Calu3 (cell line): ENCODE data around the gene CTCF. TPM values are rescaled to one million over a fixed set of nuclear protein-coding genes. Genes with fewer than 3 reads are reported as not detected.

Experiments
- BruUV-seq: library from RNA; stranded (reverse); fragments of 400-500 nt; replicated peaks from 2 replicates; lab custom pipeline; 2021; lab: Mats Ljungman, UMichigan
- CTCF ChIA-PET: fragments of 300-600 bp; sonication (Branson Sonifier 250); formaldehyde crosslinking; loops from one replicate; lab custom pipeline; 2022; ENCODE audit warnings: antibody characterized with exemption; lab: Charles Lee
- DNase-seq: peaks from one replicate; pipeline ENCODE4 v3.0.0; 2022
- H3K27ac Mint-ChIP-seq: one replicate; pipeline ENCODE4 v1.8.0; 2022; ENCODE audit warnings: mixed read lengths; ENCODE audit not compliant: unreplicated experiment
- H3K27me3 Mint-ChIP-seq: one replicate; pipeline ENCODE4 v1.8.0; 2022; ENCODE audit warnings: mixed read lengths; ENCODE audit not compliant: unreplicated experiment
- H3K36me3 Mint-ChIP-seq: one replicate; pipeline ENCODE4 v1.8.0; 2022; ENCODE audit warnings: mild to moderate bottlenecking, moderate library complexity, mixed read lengths; ENCODE audit not compliant: insufficient read depth, unreplicated experiment
- H3K4me1 Mint-ChIP-seq: one replicate; pipeline ENCODE4 v1.8.0; 2022; ENCODE audit warnings: mild to moderate bottlenecking, low read depth, mixed read lengths; ENCODE audit not compliant: unreplicated experiment
- H3K4me3 Mint-ChIP-seq: one replicate; pipeline ENCODE4 v1.8.0; 2022; ENCODE audit warnings: mild to moderate bottlenecking, low read depth, moderate library complexity, mixed read lengths; ENCODE audit not compliant: unreplicated experiment
- H3K9me3 Mint-ChIP-seq: one replicate; pipeline ENCODE4 v1.8.0; 2022; ENCODE audit warnings: low read depth, mixed read lengths; ENCODE audit not compliant: unreplicated experiment
- intact Hi-C: fragments of 100-400 bp; cut with micrococcal nuclease; formaldehyde crosslinking; loops from one replicate; pipeline ENCODE4 v1.10.0; 2022; ENCODE audit not compliant: unreplicated experiment
- total RNA-seq: library from RNA; stranded (reverse); gene quantifications from 2 replicates; pipeline ENCODE4 v1.2.3, GENCODE V29; 2022
- TF ChIP-seq, protein P1 (sequence below): fragments of 200-600 bp; IDR thresholded peaks from one replicate; pipeline ENCODE4 v1.8.0; 2022; ENCODE audit warnings: antibody characterized with exemption; ENCODE audit not compliant: unreplicated experiment

CTCF gene
- total RNA-seq, 1 experiment from 2014 or later, result 52.1 TPM

DNA sequence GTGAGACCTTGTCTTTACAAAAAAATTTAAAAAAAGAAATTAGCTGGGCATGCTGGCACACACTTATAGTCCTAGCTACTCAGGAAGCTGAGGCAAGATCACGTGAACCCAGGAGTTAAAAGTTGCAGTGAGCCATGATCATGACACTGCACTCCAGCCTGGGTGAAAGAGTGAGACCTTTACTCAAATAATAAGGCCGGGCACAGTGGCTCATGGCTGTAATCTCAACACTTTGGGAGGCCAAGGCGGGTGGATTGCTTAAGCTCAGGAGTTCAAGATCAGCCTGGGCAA, 45.2 kb upstream of the CTCF start:
- no TSS peak for BruUV-seq
- intact Hi-C loops, result no loop called here
- DNase-seq, result no peak
- Mint-ChIP-seq H3K27me3 (peaks cover 12% of the 10 kb centered on the region), H3K36me3 (peaks cover 7% of the 10 kb centered on the region), H3K4me1 (peaks cover 8% of the 10 kb centered on the region), H3K27ac (no peak overlapping the region), H3K9me3 (no peaks in the 10 kb centered on the region), H3K4me3 (no peak overlapping the region)
- TF ChIP-seq, protein P1, sequence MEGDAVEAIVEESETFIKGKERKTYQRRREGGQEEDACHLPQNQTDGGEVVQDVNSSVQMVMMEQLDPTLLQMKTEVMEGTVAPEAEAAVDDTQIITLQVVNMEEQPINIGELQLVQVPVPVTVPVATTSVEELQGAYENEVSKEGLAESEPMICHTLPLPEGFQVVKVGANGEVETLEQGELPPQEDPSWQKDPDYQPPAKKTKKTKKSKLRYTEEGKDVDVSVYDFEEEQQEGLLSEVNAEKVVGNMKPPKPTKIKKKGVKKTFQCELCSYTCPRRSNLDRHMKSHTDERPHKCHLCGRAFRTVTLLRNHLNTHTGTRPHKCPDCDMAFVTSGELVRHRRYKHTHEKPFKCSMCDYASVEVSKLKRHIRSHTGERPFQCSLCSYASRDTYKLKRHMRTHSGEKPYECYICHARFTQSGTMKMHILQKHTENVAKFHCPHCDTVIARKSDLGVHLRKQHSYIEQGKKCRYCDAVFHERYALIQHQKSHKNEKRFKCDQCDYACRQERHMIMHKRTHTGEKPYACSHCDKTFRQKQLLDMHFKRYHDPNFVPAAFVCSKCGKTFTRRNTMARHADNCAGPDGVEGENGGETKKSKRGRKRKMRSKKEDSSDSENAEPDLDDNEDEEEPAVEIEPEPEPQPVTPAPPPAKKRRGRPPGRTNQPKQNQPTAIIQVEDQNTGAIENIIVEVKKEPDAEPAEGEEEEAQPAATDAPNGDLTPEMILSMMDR, result no peak
- CTCF ChIA-PET, result no interaction called here

DNA sequence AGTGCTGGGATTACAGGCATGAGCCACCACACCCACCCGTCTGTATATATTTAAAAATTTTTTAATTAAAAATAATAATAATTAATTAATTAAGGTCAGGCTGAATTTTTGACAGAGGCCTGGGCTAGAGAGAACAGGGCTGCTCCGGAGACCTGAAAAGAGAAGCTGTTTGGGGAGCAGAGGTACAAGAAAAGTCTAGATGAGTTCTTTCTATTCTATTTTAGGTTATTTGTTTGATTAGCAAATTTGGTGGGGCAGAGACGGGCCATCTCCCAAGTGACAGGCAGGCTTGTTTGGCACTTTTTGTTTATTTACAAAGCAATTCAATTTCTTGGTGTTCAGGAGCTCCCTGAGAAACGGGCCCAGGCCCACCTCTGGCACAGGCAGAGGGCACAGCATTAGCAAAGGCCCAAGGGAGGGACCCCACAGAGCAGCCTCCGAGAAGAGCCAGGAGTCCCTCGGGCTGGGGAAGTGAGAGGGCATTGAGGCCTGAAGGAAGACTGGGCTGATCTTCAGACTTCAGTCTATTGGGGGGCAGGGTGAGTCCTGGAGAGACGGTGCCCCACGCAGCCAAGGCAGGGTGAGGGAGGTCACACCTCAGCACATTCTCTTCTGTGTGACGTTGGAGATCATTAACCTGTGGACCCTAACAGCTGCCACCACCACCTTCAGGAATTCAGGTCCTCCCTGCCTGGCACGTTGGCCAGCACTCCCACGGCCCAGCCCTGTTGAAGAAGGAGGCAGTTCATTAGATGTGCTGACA, 44.5 kb upstream of the CTCF start:
- DNase-seq, result no peak
- BruUV-seq, result no TSS peak
- Mint-ChIP-seq H3K36me3 (peaks cover 7% of the 10 kb centered on the region), H3K4me1 (peaks cover 8% of the 10 kb centered on the region), H3K27me3 (peaks cover 12% of the 10 kb centered on the region), H3K9me3 (no peaks in the 10 kb centered on the region), H3K4me3 (no peak overlapping the region), H3K27ac (no peak overlapping the region)
- TF ChIP-seq, protein P1, result no peak
- intact Hi-C loops, result no loop called here
- CTCF ChIA-PET, result no interaction called here

DNA sequence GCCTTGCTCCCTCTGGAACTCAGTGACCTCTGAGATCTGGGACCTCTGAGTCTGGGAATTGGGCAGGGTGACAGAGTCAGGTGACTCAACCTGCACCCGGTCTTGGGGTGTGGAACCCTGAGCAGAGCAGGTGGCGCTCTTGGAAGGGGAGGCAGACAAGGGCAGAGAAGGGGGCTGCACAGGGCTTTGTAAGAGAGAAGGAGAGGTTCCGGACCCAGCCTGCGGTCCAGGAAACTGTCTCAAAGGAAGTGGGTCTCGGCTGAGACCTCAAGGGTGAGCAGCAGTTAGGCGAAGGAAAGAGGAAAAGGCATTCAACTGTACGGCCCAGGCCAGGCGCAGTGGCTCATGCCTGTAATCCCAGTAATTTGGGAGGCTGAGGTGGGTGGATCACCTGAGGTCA, 43.6 kb upstream of the CTCF start:
- Mint-ChIP-seq H3K4me1 (peaks cover 8% of the 10 kb centered on the region), H3K9me3 (no peaks in the 10 kb centered on the region), H3K4me3 (no peak overlapping the region), H3K36me3 (peaks cover 7% of the 10 kb centered on the region), H3K27me3 (peaks cover 12% of the 10 kb centered on the region), H3K27ac (no peak overlapping the region)
- DNase-seq, result no peak
- CTCF ChIA-PET, result no interaction called here
- intact Hi-C loops, result no loop called here
- no TSS peak for BruUV-seq
- TF ChIP-seq, protein P1, result no peak

DNA sequence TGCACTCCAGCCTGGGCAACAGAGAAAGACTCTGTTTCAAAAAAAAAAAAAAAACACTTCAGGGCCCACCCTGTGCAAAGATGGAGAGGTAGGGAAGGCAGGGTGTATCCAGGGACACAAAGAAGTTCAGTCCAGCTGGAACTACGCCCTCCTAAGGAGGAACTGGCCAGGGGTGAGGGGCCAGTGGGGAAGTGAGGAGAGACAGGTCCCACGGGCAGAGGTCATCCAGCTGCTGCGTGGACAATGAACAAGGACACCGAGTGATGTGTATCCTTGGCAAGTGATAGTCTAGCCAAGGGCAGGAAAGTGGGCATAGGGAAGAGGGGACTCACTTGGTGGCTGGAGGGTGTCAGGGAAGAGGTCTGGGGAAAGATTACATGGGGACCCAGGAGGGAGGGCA, 43.1 kb upstream of the CTCF start:
- BruUV-seq, result no TSS peak
- DNase-seq, result no peak
- Mint-ChIP-seq H3K27ac (no peak overlapping the region), H3K36me3 (peaks cover 7% of the 10 kb centered on the region), H3K4me3 (no peak overlapping the region), H3K27me3 (peaks cover 17% of the 10 kb centered on the region), H3K4me1 (peaks cover 8% of the 10 kb centered on the region), H3K9me3 (no peaks in the 10 kb centered on the region)
- CTCF ChIA-PET, result no interaction called here
- intact Hi-C loops, result no loop called here
- TF ChIP-seq, protein P1, result no peak
